ENCODE results near the gene RPH3AL.
"Not testable (repeated sequence)": the region's sequence is repeated elsewhere in the genome, so short reads cannot be mapped to it uniquely, and the experiment has no call there.

Gene RPH3AL

GRCh38 chr17:170130-170670 lies 182.4 kb downstream of the RPH3AL start:
- no peak for DNase-seq

GRCh38 chr17:168614-169013 lies 184.0 kb downstream of the RPH3AL start:
- not testable (repeated sequence) for DNase-seq

GRCh38 chr17:165939-166338 lies 186.7 kb downstream of the RPH3AL start:
- no peak for DNase-seq

- no peak for DNase-seq
Observed at GRCh38 chr17:164303-165235, 188.0 kb downstream of the RPH3AL start.

- DNase-seq, result no peak
Observed at GRCh38 chr17:163514-164098, 189.0 kb downstream of the RPH3AL start.

- no peak for DNase-seq
Observed at GRCh38 chr17:162689-163088, 189.9 kb downstream of the RPH3AL start.
